HG02884 (cell line): ENCODE data around the gene BMP6.

Source experiments
- ATAC-seq: cut with Tn5 transposase; IDR thresholded peaks from one replicate; pipeline ENCODE4 v1.9.1; 2021; ENCODE audit warnings: mild to moderate bottlenecking, moderate library complexity; ENCODE audit not compliant: unreplicated experiment

BMP6 gene

DNA sequence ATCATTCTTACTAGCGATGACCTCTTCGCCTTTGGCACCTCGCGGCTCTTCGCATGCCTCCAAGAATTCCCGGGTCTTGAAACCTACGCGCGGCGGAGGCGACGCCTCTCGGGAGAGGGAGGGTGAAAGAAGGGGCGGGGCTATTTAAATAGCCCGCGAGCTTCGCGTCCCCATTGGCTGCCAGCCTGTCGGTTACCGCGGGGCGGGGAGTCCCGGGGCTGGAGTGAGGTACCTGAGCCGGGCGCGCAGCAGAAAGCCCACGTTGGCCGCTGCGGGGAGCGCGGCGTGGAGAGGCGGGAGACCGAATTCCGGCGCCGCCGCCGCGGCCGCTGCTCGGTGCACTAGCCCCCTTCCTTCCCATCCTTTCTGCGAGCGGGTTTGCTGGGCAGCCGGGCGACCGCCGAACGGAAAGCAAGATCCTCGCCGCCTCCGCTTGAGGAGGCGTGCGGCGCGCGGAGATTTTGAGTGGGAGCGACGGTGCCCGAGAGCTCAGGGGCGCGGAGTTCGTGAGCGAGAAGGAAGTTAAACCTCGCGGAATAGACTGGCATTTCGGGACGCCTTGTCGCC is at the start of gene BMP6:
BMP6 (plus strand) TSS at position 251 of the 567 bp plus-strand sequence. CDS start 857 bp downstream, outside the sequence.
- ATAC-seq, result peak; percentile 67

DNA sequence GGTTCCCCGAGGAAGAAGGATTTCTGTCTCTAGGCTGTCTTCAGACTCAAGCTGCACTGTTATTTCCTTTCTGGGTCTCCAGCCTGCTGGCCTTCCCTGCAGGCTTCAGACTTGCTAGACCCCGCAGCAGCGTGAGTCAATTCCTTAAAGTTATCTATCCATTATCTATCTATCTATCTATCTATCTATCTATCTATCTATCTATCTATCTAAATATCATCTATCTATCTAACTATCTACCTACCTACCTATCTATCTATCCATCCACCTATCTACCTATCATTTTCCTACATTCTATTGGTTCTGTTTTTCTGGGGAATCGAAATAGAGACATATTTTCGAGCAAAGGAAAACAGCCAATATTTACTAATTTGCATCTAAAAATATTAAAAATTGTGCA is 48.7 kb upstream of the BMP6 start:
- ATAC-seq, result no peak

DNA sequence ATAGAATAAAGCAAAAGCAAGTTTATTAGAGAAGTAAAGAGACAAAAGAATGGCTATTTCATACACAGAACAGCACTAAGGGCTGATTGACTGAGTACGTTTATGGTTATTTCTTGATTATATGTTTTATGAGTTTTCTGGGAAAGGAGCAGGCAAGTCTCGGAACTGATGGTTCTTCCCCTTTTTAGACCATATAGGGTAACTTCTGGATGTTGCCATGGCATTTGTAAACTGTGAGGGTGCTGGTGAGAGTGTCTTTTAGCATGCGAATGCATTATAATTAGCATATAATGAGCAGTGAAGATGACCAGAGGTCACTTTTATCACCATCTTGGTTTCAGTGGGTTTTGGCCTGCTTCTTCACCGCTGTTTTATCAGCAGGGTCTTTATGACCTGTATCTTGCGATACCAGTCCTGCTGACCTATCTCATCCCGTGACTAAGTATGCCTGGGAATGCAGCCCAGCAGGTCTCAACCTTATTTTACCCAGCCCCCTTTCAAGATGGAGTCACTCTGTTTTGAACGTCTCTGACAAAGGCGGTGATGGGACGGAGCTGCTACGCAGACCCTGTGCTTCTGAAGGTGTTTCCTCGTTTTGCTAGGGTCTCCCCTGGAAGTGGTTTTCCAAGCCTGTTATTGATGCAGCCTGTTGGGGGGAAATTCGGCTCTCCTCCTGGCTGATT is 45.4 kb upstream of the BMP6 start:
- no peak for ATAC-seq

DNA sequence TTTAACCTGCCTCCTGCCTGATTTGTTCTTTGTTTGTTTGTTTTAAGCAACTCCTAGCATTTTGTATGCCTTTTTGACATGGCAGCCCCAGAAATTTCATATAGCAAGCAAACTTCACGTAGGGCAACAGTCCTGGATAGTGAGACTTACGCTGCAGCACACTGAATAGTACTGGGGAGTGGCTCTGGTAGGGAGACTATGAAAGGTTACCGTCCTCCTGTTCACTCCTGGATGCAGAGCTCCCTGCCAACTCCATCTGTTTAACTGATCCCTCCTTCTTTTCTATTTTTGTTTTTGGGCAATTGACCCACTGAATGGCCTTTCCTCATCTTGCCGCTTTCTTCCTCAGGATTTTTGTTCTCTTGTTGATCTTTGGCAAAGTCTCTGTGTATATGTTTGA is 44.5 kb upstream of the BMP6 start:
- no peak for ATAC-seq

DNA sequence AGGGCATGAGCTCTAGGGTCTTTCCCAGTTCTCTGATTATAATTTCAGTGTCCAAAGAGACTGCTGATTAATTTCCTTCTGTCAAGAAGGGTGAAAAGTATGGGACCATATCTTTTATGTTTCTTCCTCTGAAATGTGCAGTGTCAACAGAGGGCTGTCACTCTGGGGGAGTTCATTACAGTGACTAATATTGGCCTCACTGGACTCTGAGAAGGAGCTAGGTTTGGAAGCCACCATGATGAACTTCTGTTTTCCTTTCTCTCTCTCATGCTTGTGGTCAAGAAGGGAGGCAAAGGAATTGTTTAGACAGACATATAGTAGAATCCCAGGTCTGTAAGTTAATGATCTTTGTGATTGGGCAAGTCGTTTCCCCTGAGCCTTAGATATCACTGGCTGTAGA is 41.8 kb upstream of the BMP6 start:
- no peak for ATAC-seq

DNA sequence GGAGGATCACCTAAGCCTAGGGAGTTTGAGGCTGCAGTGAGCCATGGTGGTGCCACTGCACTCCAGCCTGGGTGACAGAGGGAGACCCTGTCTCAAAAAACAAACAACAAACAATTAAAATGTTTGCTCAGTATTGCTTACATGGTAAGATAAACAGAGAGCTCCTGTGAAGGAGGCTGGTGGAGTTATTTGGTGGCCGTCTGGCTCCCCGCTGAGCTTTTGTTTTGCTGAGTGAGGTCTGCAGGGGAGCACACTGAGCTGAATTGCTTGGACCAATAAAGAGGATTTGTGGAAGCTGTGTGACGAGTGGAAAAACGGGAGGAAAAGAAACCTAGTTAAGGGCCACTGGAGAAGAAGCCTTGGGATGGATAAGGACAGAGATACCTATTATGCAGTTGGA is 41.1 kb upstream of the BMP6 start:
- ATAC-seq, result no peak

DNA sequence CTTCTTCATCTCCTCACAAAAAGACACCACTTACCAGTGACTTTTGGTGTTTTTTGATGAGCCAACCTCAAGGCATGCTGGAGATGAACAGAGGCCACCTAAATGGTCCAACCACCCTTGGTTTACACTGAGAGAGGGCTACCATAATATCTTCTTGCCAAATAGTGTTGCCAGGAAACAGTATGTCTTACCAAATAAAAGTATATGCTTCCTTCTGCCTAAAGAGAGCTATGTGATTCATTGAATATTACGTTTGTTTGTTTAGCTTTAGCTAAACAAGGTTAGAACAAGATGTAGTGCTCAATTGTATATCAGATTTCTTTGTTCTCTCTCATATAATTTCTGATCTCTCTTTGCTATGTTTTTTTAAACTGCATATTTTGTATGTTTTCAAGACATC is 40.6 kb upstream of the BMP6 start:
- ATAC-seq, result no peak

DNA sequence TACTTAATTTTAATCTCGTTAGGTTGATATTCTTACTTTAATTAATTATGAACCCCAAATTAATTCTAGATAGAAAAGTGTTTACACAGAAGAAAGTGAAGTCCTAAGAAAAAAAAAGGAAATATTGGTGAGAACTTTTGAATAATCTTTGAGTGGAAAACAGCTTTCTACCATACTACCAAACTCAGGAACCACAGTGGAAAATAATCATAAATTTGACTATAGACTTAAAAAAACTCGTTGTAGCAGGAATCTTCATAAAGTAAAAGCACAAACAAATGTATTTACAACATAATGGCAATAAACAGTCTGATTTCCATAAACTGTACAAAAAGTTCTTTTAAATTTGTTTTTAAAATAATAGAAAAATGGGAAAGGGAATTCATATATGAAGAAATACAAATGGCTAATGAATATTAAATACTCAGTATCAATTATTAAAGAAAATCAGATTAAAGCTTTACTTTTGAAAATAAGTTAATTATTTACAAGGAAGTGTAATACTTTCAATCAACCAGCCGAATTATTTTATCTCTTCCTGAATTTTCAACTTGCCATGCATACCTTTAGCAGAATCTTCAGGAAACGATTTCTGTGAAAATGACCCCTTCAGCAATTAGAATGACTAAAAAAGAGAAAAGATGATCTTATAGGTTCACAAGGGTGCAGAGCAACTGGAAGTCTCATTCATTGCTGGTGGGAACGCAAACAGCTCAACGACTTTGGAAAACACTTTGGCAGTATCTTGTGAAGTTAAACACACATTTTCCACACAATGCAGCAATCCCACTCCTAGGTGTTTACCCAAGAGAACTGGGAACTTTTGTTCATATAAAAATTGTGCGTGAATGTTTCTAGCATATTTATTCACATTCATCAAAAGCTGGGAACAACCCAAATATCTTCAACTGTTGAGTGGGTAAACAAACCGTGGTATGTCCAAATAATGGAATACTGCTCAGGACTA is 38.5 kb upstream of the BMP6 start:
- ATAC-seq, result no peak

DNA sequence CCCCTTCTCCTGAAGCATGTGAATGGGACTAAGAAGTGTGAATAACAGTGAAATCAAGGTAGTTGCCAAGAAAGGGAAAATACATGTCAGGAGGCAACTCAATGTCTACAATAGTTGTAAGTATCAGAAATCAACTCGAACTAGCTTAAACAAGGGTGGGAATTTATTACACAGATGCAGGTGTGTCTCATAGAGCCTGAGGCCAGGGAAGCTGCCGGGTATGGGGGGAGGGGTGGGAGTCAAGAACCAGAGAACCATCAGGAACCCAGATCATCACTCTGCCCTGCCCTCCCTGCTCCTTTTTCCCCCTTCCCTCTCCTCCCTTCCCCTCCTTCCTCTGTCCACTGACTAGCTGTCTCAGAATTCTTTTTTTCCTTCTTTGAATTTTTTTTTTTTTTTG is 34.9 kb upstream of the BMP6 start:
- ATAC-seq, result no peak

DNA sequence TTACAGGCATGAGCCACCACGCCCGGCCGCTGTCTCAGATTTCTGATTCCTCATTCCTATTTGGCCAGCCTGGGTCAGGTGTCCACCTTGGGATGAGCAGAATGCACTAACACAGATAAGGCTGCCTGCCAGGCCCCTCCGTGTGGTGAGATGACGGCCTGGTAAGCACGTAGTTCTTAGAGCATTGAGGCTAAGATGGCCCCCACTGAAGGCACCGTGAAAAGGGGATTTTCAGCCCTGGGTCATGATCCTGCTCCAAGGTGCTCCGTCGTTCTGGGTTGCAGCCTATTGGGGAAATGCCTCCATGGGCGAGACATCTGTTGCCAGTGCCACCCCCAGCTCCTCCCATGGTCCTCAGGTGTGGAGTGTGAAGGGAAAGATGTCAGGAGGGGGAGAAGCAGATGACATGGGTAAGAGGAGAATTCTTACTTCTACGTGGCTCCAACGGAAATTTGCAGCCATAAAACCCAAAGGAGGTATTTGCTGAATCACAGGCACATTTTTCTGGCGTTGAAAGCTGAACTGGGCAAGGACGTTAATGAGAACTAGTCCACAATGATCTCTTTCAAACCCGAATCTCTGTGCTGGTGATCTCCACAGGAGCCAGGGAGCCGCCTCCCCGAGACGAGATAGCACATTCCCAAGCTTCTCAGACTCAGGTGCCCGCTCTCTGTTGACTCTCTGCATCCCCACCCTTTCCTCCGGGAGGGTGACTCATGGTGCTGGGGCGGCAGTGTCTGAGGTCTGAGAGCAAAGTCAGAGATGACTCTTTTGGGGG is 34.0 kb upstream of the BMP6 start:
- no peak for ATAC-seq

DNA sequence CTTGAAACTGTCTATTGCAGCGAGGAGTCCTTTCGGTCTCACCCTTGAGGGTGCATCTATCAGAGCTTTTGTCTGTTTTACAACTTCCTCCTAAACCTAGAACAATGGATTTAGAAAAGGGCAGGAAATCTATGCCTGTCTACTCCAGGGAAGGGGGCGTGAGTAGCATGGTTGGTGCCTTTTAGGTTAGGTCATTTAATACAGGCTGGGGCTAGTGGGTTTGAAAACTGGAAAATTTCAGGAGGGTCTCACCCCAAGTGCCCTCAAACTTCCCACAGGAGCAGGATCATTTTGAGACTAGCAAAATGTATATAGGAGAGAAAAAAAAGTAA is 33.5 kb upstream of the BMP6 start:
- ATAC-seq, result no peak

DNA sequence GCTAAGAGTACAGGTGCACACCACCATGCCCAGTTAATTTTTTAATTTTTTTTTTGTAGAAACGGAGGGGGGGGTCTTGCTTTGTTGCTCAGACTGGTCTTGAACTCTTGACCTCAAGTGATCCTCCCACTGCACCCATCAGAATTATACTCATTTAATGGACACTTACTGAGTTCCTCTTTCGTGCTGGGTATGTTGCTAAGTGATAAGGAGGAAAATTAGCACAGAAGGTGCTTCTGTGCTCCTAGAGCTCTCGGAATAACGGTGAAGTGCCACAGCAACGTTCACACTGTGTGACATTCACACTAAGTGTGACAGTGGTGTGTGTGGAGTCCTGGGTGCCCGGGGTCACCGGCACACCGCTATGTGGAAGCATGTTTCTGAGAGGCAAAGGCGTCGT is 32.1 kb upstream of the BMP6 start:
- no peak for ATAC-seq

DNA sequence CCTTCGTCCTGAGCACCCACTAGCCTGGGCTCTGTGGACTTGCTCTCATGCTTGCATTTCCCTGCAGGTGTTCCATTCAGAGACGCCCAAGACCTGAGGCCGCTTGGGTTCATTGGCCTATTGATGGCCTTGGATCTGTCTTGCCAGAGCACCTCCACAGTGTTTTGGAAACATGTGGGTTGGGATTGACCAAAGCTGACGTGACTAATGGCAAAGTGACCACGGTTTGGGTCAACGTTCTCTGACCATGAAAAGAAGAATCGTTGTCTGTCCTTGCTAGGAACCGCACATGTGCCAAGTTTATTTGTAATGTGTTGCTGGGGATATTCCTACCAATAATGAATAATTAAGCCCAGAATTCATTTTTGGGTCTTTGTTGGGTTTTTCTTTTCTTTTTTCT is 29.8 kb upstream of the BMP6 start:
- no peak for ATAC-seq

DNA sequence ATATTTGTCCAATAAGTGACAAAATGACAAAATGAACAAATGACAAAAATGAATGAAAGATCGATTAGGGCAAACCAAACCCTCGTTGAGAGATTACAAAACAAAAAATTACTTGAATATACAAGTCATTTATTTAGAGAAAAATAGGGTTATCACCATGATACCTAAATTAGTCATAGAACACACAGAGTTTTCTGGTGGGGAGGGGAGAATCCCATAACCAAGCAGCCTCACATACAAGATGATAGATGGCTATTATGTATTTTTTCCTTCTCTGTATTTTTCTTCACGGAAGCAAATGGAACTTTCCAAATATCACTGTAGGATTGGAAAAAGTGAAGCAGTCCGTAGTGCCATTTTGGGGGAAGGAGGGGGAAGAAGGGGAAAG is 28.5 kb upstream of the BMP6 start:
- ATAC-seq, result no peak

DNA sequence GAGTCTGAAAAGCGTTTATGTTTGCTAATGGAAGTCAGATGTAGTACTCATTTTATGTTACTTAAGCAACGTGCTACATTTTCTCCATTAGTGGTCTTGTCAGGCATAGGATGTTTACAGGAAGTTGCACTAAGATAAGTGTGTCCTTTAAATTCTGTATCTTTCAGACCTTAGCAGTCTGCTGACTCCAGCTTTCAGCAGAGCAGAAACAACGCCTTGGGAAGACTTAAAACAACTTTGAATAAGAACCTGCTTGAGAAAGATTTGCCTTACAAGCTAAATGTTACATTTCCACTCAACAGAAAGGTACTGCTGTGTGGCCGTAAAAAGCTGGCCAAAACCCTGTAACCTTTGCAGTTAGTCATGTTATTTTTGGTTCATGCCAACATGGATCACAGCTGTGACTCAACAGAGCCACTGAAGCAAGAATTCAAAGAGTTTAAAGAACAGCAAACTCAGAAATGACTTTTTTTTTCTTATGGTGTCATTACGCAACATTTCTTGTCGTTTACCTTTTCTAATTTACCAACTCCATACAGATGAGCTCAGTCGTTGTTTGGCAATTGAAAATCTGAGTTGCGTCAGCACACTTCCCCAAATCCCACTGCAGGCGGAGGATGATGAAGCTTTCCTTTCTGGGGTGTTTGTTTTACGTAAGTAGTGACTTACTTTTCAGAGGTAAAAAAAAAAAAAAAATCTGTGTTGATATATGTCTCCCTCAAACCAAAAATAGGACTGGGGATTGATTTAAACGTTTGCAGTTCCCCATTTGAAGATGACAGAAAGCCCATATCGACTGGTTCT is 27.9 kb upstream of the BMP6 start:
- ATAC-seq, result no peak

DNA sequence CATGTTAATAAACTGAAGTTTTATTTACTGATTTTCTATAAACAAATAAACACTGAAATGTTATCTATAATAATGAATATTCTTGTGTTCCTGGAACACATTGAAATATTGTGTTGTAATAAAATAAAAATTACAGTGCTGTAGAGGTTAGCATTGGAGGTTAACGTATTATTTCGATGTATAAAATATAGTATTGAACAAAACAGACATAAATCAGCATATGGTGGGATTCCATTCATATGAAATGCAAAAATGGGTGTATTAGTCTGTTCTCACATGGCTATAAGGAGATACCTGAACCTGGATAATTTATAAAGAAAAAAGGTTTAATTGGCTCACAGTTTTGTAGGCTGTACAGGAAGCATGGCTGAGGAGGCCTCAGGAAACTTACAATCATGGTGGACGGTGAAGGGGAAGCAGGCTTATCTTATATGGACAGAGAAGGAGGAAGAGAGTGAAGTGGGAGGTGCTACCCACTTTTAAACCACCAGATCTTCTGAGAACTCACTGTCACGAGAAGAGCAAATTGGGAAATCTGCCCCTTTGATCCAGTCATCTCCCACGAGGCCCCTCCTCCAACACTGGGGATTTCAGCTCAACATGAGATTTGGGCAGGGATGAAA is 24.6 kb upstream of the BMP6 start:
- no peak for ATAC-seq

DNA sequence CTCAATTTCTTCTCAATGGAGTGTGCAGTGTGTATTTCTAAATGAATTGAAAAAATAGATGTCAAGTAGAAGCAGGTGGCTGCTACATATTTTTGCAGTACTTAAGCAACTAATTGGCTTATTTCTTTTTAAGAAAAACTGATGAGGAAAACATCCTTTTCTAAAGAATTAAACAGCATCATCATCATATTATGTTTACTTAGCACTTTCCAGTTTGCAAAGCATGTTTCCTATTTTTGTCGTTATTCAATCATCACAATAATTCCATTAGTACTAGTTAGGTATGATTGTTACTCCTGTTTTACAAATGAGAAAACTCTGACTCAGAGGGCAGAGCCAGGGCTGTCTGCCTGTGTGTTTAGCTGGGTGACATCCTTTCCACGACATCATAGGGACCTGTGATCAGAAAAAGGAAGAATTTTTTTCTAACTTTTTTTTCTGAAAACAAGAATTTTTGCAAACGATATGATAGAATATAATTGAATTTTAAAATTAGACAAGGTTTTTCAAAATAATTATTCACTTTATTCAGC is 22.7 kb upstream of the BMP6 start:
- no peak for ATAC-seq

DNA sequence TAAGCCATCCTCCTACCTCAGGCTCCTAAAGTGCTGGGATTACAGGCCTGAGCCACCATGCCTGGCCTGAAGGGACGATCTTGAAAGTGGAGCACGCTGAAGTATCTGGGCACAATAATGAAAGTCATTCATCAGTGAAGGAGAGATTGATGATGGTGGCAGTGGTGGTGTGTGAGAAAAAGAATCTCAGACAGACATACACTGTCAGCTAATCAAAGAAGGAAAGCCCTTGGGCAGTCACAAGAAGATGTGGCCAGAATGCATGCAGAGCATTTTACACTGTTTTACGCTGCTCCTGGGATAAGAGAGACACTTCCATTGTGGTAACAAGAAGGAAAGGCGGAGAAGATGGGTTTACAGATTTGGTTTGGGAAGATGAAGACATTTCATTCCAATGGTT is 20.4 kb upstream of the BMP6 start:
- ATAC-seq, result no peak

DNA sequence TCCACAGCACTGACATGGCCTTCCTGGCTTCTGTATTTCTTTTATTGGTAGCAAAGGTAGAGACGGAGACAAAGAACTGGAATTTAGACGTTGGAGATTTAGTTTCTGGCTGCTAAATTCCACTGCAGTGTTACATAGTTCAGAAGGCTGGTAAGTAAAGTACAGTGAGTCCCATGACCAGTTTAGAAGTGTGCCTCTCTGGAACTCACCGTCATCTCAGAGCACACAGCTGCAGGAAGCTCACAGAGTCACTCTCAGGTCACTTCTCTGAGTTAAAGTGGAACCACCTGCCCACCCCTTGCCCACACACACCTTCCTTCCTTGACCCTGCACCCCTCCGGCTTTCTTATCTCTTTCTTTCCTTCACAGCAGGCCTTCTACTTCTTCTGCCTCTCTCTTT is 19.6 kb upstream of the BMP6 start:
- ATAC-seq, result no peak

DNA sequence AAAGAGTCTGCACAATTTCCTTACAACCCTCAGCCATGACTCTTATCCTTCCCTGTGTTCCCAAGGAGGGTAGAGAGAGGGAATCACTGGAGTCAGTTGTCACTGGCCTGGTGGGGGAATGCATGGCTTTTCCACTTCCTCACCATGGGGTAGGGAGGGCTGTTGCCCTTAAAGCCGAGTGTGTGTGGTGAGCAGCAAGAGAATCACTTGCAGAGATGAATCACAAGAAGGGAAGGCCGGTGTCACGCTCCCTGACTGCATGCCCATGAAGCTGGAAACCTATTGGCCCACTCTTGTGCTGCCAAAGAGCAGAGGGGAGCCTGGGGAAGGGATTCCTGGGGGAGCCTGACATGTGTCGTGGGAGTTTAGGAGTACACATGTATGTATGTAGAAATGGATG is 18.1 kb upstream of the BMP6 start:
- ATAC-seq, result no peak
